Testis (tissue), 5 donors: ENCODE measurements around the gene OR52I1. TPM values are rescaled to one million over a fixed set of nuclear protein-coding genes. Genes with fewer than 3 reads are reported as not detected.

Source experiments
- DNase-seq: peaks from one replicate; pipeline ENCODE4 v3.0.0-alpha.2; 2019
- H3K27ac ChIP-seq, 2 donors: fragments of 200-600 bp; sonication (generic); one replicate each; pipeline ENCODE4 v1.5.1; 2019
- H3K27me3 ChIP-seq: fragments of 200-600 bp; sonication (generic); one replicate; pipeline ENCODE4 v1.5.1; 2019
- H3K36me3 ChIP-seq: fragments of 200-600 bp; sonication (generic); one replicate; pipeline ENCODE4 v1.5.1; 2017; ENCODE audit warnings: low read depth; ENCODE audit errors: missing control alignments
- H3K4me1 ChIP-seq: fragments of 200-600 bp; sonication (generic); one replicate; pipeline ENCODE4 v1.5.1; 2019
- H3K4me3 ChIP-seq, 2 donors: fragments of 200-600 bp; sonication (generic); one replicate each; pipeline ENCODE4 v1.5.1; 2017 to 2019
- H3K9me3 ChIP-seq: fragments of 200-600 bp; sonication (generic); one replicate; pipeline ENCODE4 v1.5.1; 2017
- CTCF ChIP-seq, 3 experiments: fragments of 450-650 bp in 2 of 3; fragments of 200-600 bp in 1 of 3; sonication (generic) in 1 of 3; IDR thresholded peaks; one replicate each; pipeline ENCODE4 v1.5.1; 2016 to 2019; ENCODE audit warnings: antibody characterized with exemption in 3 of 3, mild to moderate bottlenecking in 2 of 3, moderate library complexity in 1 of 3
- POLR2A ChIP-seq: fragments of 450-650 bp; IDR thresholded peaks from one replicate; pipeline ENCODE4 v1.6.1; 2017; ENCODE audit warnings: antibody characterized with exemption, mild to moderate bottlenecking, moderate library complexity
- WGBS, 2 donors: methylation state at CpG; one replicate each; pipeline ENCODE4 v1.1.5; 2018; 5-methylcytosine and 5-hydroxymethylcytosine counted together
- intact Hi-C: fragments of 100-400 bp; cut with DNase I; formaldehyde crosslinking; loops from one replicate; pipeline ENCODE4 v1.15.1; 2023; ENCODE audit warnings: low total_unique reads
- long read RNA-seq, 2 donors: transcript quantifications; one replicate each; lab custom pipeline, GENCODE V29; 2026
- polyA plus RNA-seq: library from polyadenylated mRNA; stranded (reverse); fragments of 350-450 nt; fragmentation: Illumina TruSeq; extraction: RNeasy Lipid Tissue Mini Kit (QIAGEN cat#74804); gene quantifications from one replicate; pipeline ENCODE4 v1.2.3, GENCODE V29; 2014; ENCODE audit warnings: low read depth, low replicate concordance; ENCODE audit not compliant: insufficient read depth
- total RNA-seq, 2 donors: library from RNA; depleted of rRNA; stranded (reverse); fragments of >200 nt; gene quantifications; one replicate each; pipeline ENCODE4 v1.2.3, GENCODE V29; 2016

OR52I1 gene
- not detected for total RNA-seq
- not detected for polyA plus RNA-seq
- long read RNA-seq, donor 1, result 0 reads
- long read RNA-seq, donor 2, result 0 reads

- no peaks in the 10 kb centered on the region for H3K36me3 ChIP-seq
- H3K9me3 ChIP-seq, result no peaks in the 10 kb centered on the region
- intact Hi-C loops, result no loop called here
- no peaks in the 10 kb centered on the region for H3K27me3 ChIP-seq
- no peak for DNase-seq
- H3K4me1 ChIP-seq, result no peaks in the 10 kb centered on the region
- TF ChIP-seq CTCF (IDR thresholded peaks at IDR 0.05), result no peak
- no peak for TF ChIP-seq POLR2A
- 85 to 93% methylated on average over 1 of the region's 1 CpG for WGBS, 2 donors
- no peak within 1 kb of the TSS for H3K4me3 ChIP-seq
- H3K27ac ChIP-seq, result no peak within 1 kb of the TSS
Measured at GRCh38 chr11:4593739-4594138, at the start of gene OR52I1. OR52I1 (plus strand) TSS chr11:4594039; CDS start chr11:4594039, 0 bp downstream.

- no peaks in the 10 kb centered on the region for H3K4me1 ChIP-seq
- TF ChIP-seq POLR2A (no peak), CTCF (IDR thresholded peaks at IDR 0.05) (no peak)
- intact Hi-C loops, result no loop called here
- H3K27ac ChIP-seq, result no peak within 1 kb of the TSS
- WGBS, 2 donors, result 83 to 84% methylated on average over 5 of the region's 5 CpGs
- H3K27me3 ChIP-seq, result no peaks in the 10 kb centered on the region
- no peaks in the 10 kb centered on the region for H3K9me3 ChIP-seq
- H3K36me3 ChIP-seq, result no peaks in the 10 kb centered on the region
- DNase-seq, result no peak
- H3K4me3 ChIP-seq, result no peak within 1 kb of the TSS
Measured at GRCh38 chr11:4544891-4545290, 48.9 kb upstream of the OR52I1 start, which contains the start of gene OR52M1. OR52M1 (plus strand) TSS chr11:4545191; CDS start chr11:4545191, 0 bp downstream.

GRCh38 chr11:4546878-4547277, 47.0 kb upstream of the OR52I1 start:
- intact Hi-C loops, result no loop called here
- Histone ChIP-seq H3K36me3 (no peaks in the 10 kb centered on the region), H3K9me3 (no peaks in the 10 kb centered on the region), H3K27me3 (no peaks in the 10 kb centered on the region), H3K4me3 (no peak overlapping the region), H3K27ac (no peak overlapping the region), H3K4me1 (no peaks in the 10 kb centered on the region)
- DNase-seq, result no peak
- WGBS, 2 donors, result 80 to 96% methylated on average over 1 of the region's 1 CpG
- TF ChIP-seq CTCF (IDR thresholded peaks at IDR 0.05) (no peak), POLR2A (no peak)

GRCh38 chr11:4547416-4547815, 46.4 kb upstream of the OR52I1 start:
- Histone ChIP-seq H3K36me3 (no peaks in the 10 kb centered on the region), H3K4me1 (no peaks in the 10 kb centered on the region), H3K27me3 (no peaks in the 10 kb centered on the region), H3K27ac (no peak overlapping the region), H3K9me3 (no peaks in the 10 kb centered on the region), H3K4me3 (no peak overlapping the region)
- no peak for DNase-seq
- WGBS, 2 donors, result 67 to 71% methylated on average over 4 of the region's 4 CpGs
- intact Hi-C loops, result no loop called here
- TF ChIP-seq POLR2A (no peak), CTCF (IDR thresholded peaks at IDR 0.05) (no peak)

- H3K4me3 ChIP-seq, result no peak overlapping the region
- intact Hi-C loops, result no loop called here
- H3K36me3 ChIP-seq, result no peaks in the 10 kb centered on the region
- no peak overlapping the region for H3K27ac ChIP-seq
- TF ChIP-seq CTCF (IDR thresholded peaks at IDR 0.05), result no peak
- TF ChIP-seq POLR2A, result no peak
- no peak for DNase-seq
- no peaks in the 10 kb centered on the region for H3K9me3 ChIP-seq
- 82 to 83% methylated on average over 8 of the region's 8 CpGs for WGBS, 2 donors
- no peaks in the 10 kb centered on the region for H3K27me3 ChIP-seq
- H3K4me1 ChIP-seq, result no peaks in the 10 kb centered on the region
Measured at GRCh38 chr11:4551346-4551979, 42.4 kb upstream of the OR52I1 start.
